Subcutaneous abdominal adipose tissue (tissue), 5 donors: ENCODE results near the gene OPN3.

Experiments
- H3K27ac ChIP-seq: one replicate; pipeline ENCODE4 v1.7.0; 2013; ENCODE audit warnings: low read depth, mild to moderate bottlenecking, inconsistent platforms, low read length, moderate library complexity
- H3K27me3 ChIP-seq, 5 donors: one replicate each; pipeline ENCODE4 v1.7.0; 2013; ENCODE audit warnings: low read length in 5 of 5, inconsistent platforms in 1 of 5; ENCODE audit not compliant: control insufficient read depth in 5 of 5, insufficient read depth in 4 of 5
- H3K36me3 ChIP-seq, 5 donors: one replicate each; pipeline ENCODE4 v1.7.0; 2013; ENCODE audit warnings: low read length in 5 of 5; ENCODE audit not compliant: control insufficient read depth in 5 of 5, insufficient read depth in 5 of 5
- H3K4me1 ChIP-seq, 5 donors: one replicate each; pipeline ENCODE4 v1.7.0; 2013; ENCODE audit warnings: low read length in 5 of 5, mild to moderate bottlenecking in 3 of 5, moderate library complexity in 1 of 5; ENCODE audit not compliant: control insufficient read depth in 5 of 5, insufficient read depth in 5 of 5
- H3K4me3 ChIP-seq, 5 donors: one replicate each; pipeline ENCODE4 v1.7.0; 2013; ENCODE audit warnings: low read length in 5 of 5, low read depth in 1 of 5
- H3K9ac ChIP-seq, 5 donors: one replicate each; pipeline ENCODE4 v1.7.0; 2013; ENCODE audit warnings: low read length in 5 of 5, mild to moderate bottlenecking in 4 of 5, moderate library complexity in 3 of 5
- H3K9me3 ChIP-seq, 5 donors: one replicate each; pipeline ENCODE4 v1.7.0; 2013; ENCODE audit warnings: low read length in 5 of 5; ENCODE audit not compliant: control insufficient read depth in 5 of 5
- donor health status: healthy.
- donor health status: healthy.
- donor health status: healthy.
- donor health status: healthy.
- donor health status: healthy.

Gene OPN3

DNA sequence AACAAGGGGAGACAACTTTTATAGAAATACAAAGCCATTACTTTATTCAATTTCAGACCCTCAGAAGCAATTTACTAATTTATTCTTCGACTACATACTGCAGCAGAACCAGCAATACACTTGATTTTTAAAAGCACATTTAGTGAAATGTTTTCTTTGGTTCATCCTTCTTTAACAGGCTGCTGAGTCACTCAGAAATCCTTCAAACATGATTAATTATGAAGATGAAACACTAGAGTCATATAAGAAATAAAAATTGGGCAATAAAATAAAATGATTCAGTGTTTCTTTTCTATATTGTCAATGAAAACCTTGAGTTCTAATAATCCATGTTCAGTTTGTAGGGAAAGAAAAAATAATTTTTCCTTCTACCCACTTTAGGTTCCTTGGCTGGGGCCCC is 47.0 kb downstream of the OPN3 start:
- no peaks in the 10 kb centered on the region for H3K27me3 ChIP-seq
- peaks cover 0 to 13% (median 5%) of the 10 kb centered on the region in 5 donors for H3K36me3 ChIP-seq
- no peaks in the 10 kb centered on the region for H3K9me3 ChIP-seq
- no peak overlapping the region for H3K27ac ChIP-seq
- H3K9ac ChIP-seq = no peak overlapping the region
- no peak overlapping the region for H3K4me3 ChIP-seq
- no peaks in the 10 kb centered on the region for H3K4me1 ChIP-seq

DNA sequence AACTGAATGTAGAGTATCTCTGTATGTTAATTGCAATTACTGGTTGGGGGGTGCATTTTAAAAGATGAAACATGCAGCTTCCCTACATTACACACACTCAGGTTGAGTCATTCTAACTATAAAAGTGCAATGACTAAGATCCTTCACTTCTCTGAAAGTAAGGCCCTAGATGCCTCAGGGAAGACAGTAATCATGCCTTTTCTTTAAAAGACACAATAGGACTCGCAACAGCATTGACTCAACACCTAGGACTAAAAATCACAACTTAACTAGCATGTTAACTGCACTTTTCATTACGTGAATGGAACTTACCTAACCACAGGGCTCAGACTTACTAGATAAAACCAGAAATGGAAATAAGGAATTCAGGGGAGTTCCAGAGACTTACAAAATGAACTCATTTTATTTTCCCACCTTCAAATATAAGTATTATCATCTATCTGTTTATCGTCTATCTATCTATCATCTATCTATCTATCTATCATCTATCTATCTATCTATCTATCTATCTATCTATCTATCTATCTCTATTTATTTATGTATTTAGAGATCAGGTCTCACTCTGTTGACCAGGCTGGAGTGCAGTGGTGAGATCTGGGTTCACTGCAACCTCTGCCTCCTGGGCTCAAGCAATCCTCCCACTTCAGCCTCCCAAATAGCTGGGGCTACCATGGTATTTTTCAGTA is 47.8 kb downstream of the OPN3 start:
- Histone ChIP-seq H3K27me3 (no peaks in the 10 kb centered on the region), H3K9me3 (no peaks in the 10 kb centered on the region), H3K4me1 (no peaks in the 10 kb centered on the region), H3K36me3 (peaks cover 0 to 10% (median 5%) of the 10 kb centered on the region in 5 donors), H3K4me3 (no peak overlapping the region), H3K27ac (no peak overlapping the region), H3K9ac (no peak overlapping the region)

DNA sequence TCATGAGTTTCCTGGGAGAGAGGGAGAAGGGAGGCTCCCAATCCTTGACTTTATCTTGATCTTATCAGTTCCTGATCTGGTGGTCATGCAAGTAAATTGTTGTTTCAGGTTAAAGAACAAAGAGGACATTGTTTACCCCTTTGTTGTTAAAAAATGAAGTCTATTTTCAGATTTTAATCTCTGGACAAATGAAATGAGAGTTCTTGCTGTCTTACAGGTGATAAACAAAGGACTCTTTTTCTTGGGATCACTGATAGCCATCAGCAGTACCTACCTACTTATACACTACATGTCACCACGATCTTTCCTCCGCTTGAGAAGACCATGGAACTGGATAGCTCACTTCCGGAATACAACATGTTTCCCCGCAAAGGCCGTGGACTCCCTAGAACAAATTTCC is 48.4 kb downstream of the OPN3 start:
- H3K4me1 ChIP-seq = no peaks in the 10 kb centered on the region
- peaks cover 0 to 10% (median 5%) of the 10 kb centered on the region in 5 donors for H3K36me3 ChIP-seq
- no peak overlapping the region for H3K4me3 ChIP-seq
- no peak overlapping the region for H3K27ac ChIP-seq
- H3K9me3 ChIP-seq = no peaks in the 10 kb centered on the region
- H3K27me3 ChIP-seq = no peaks in the 10 kb centered on the region
- no peak overlapping the region for H3K9ac ChIP-seq

DNA sequence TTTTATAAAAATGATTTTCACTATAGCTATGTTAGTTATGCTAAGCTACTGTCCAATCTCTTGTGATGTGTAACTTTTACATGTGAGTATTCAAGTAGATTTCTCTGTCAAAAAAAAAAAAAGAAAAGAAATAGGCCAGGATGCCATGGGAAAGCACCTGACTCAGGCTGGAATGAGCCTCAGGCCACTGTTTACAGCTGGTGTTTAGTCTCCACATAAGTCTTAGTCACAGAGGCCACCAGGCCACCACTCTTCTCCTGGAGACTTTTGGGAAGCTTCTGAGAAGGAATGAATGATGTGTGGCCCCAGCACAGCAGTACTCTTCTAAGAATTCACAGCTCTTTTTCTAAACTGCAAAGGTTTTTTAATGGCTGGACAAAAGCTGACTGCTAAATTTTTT is 48.9 kb downstream of the OPN3 start:
- H3K27ac ChIP-seq = no peak overlapping the region
- H3K9me3 ChIP-seq = no peaks in the 10 kb centered on the region

DNA sequence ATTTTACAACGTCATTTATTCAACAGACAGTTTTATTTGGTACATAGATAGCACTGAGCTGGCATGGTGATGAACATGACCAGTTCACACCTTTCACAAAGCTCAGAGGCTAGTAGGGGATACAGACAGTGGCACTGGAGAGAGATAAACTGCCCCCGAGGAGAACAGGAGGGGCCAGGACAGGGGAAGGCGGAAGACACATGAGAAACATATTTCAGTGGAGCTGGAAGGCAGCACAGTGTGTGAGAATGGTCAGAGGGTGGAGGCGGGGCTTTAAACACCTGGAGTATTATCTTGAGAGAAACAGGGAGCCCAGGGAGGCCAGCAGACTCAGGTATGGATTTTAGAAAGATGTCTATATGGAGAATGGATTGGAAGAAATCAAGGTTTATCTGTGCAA is 49.5 kb downstream of the OPN3 start:
- Histone ChIP-seq H3K36me3 (peaks cover 0 to 7% (median 5%) of the 10 kb centered on the region in 5 donors), H3K9me3 (no peaks in the 10 kb centered on the region), H3K27me3 (no peaks in the 10 kb centered on the region), H3K27ac (no peak overlapping the region), H3K9ac (no peak overlapping the region), H3K4me1 (no peaks in the 10 kb centered on the region), H3K4me3 (no peak overlapping the region)

More for the DNA sequence above, 48.9 kb downstream of the OPN3 start:
- no peaks in the 10 kb centered on the region for H3K27me3 ChIP-seq
- no peak overlapping the region for H3K4me3 ChIP-seq
- H3K36me3 ChIP-seq = peaks cover 0 to 7% (median 5%) of the 10 kb centered on the region in 5 donors
- H3K9ac ChIP-seq = no peak overlapping the region
- H3K4me1 ChIP-seq = no peaks in the 10 kb centered on the region

DNA sequence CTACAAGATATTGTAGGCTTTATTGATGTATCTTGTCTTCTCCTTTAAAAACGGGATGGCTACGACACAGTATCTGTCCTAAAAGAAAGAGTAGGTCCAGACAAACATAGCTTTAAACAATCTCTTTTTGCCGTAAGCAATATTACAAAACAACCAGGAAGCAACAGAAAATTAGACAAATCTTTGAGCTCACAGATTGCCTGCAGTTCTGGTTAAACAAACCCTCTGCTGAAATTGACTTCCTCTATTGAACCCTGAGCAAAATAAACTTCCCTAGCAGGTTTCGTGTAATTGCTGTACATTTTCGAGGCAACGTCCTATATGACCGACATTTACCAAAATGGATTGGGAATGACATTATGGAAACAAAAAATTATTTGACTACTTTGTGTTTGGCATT is 50.6 kb downstream of the OPN3 start:
- Histone ChIP-seq H3K9me3 (no peaks in the 10 kb centered on the region), H3K9ac (no peak overlapping the region), H3K27ac (no peak overlapping the region), H3K27me3 (no peaks in the 10 kb centered on the region), H3K36me3 (peaks cover 0 to 7% (median 3%) of the 10 kb centered on the region in 5 donors), H3K4me3 (no peak overlapping the region), H3K4me1 (no peaks in the 10 kb centered on the region)

DNA sequence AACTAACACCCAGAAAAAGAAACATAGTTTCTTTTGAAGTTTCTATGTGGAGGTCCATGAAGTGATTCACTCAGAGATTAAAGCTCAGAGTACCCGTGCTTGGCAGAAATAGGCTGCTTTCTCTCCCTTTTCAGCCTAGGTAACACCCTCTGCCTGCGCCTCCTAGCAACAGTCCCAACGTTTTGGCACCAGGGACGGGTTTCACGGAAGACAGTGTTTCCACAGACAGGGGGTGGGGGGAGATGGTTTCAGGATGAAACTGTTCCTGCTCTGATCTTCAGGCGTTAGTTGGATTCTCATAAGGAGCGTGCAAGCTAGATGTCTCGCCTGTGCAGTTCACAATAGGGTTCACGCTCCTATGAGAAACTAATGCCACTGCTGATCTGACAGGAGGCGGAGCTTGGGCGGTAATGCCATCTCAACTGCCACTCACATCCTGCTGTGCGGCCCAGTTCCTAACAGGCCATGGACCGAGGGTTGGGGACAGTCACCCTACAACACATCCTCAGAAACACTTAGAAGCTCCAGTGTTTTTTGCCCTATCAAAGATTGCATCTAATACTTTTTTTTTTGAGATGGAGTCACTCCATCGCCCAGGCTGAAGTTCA is 53.2 kb downstream of the OPN3 start:
- Histone ChIP-seq H3K27ac (no peak overlapping the region), H3K27me3 (no peaks in the 10 kb centered on the region), H3K36me3 (no peaks in the 10 kb centered on the region), H3K4me1 (no peaks in the 10 kb centered on the region), H3K9me3 (no peaks in the 10 kb centered on the region), H3K4me3 (no peak overlapping the region), H3K9ac (no peak overlapping the region)

DNA sequence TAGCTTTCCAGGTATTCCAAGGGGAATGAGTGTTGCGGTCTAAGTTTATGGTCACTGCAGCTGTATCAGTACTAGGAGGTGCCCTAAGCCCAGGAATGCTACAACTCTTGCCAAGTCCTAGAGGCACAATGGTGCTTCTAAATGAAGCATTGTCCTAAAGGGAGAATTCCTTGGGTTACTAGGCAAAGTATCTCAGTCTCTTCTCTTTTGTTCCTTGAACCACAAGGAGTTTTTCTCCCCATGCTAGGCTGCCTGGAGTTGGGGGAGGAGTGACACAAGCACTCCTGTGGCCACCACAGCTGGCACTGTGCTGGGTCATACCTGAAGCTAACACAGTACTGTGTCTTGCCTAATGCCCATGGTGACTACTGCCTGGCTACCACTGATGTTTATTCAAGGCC is 57.2 kb downstream of the OPN3 start:
- H3K27me3 ChIP-seq = no peaks in the 10 kb centered on the region
- H3K36me3 ChIP-seq = no peaks in the 10 kb centered on the region
- H3K9me3 ChIP-seq = peaks cover 0 to 2% (median 0%) of the 10 kb centered on the region in 5 donors
- H3K27ac ChIP-seq = no peak overlapping the region
- no peaks in the 10 kb centered on the region for H3K4me1 ChIP-seq
- no peak overlapping the region for H3K4me3 ChIP-seq
- no peak overlapping the region for H3K9ac ChIP-seq

DNA sequence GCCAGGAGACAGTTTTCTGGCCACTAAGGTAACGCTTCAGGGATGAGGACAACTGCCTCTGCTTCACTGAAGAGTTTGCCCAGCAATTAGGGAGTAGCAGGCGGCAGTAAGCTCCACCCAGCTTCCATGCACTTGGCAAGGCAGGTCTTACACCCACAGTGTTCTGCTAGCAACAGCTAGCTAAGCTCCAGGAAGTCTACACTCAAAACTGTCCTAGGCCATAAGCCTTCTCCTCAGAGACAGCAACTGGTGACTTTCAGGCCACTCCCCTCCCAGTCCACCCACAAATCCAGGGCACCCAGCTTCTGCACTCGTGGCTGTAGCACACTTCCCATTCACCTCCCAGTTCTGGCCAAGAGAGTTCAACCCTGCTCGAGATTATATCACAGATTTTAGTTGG is 60.7 kb downstream of the OPN3 start:
- no peak overlapping the region for H3K9ac ChIP-seq
- no peaks in the 10 kb centered on the region for H3K4me1 ChIP-seq
- H3K4me3 ChIP-seq = no peak overlapping the region
- H3K27me3 ChIP-seq = no peaks in the 10 kb centered on the region
- peaks cover 0 to 5% (median 0%) of the 10 kb centered on the region in 5 donors for H3K9me3 ChIP-seq
- no peak overlapping the region for H3K27ac ChIP-seq
- no peaks in the 10 kb centered on the region for H3K36me3 ChIP-seq

DNA sequence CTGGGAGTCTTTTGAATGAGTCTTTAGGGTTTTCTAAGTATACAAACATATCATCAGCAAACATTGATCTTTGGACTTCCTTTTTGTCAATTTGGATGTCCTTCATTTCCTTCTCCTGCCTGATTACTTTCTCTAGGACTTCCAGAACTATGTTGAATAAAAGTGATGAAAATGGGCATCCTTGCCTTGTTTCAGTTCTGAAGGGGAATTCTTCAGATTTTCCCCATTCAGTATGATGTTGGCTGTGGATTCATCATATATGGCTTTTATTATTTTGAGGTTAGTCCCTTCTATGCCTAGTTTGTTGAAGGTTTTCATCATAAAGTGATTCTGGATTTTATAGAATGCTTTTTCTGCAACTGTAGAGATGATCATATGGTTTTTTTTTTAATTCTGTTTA is 66.0 kb downstream of the OPN3 start:
- no peaks in the 10 kb centered on the region for H3K27me3 ChIP-seq
- no peaks in the 10 kb centered on the region for H3K4me1 ChIP-seq
- H3K9ac ChIP-seq = no peak overlapping the region
- no peak overlapping the region for H3K27ac ChIP-seq
- H3K36me3 ChIP-seq = no peaks in the 10 kb centered on the region
- H3K9me3 ChIP-seq = peaks cover 0 to 5% (median 0%) of the 10 kb centered on the region in 5 donors
- H3K4me3 ChIP-seq = no peak overlapping the region
